GM13977 (cell line): ENCODE data around the gene MKKS.

Source experiments
- DNase-seq: peaks from one replicate; pipeline ENCODE4 v3.0.0; 2012; ENCODE audit warnings: low spot score
- CTCF ChIP-seq: IDR thresholded peaks from 2 replicates; pipeline ENCODE4 v1.5.1; 2012; ENCODE audit warnings: mild to moderate bottlenecking, control low read depth; ENCODE audit not compliant: insufficient read depth; ENCODE audit errors: extremely low read depth, missing control alignments
- in situ Hi-C: fragments of 300-500 bp; cut with MboI; formaldehyde crosslinking; loops from one replicate; pipeline ENCODE4 v1.12.0; 2022; ENCODE audit warnings: low sequenced_read_pairs, low pct_unique_long_range_greater_than_20kb, mixed read lengths, inconsistent platforms; ENCODE audit not compliant: unreplicated experiment

MKKS gene

GRCh38 chr20:10462516-10462915 lies 28.5 kb upstream of the MKKS start:
- DNase-seq, result no peak
- TF ChIP-seq CTCF, result no peak
- in situ Hi-C loops, result no loop called here

- no peak for TF ChIP-seq CTCF
- no peak for DNase-seq
- in situ Hi-C loops, result no loop called here
Measured at GRCh38 chr20:10461495-10461894, 27.5 kb upstream of the MKKS start.

- TF ChIP-seq CTCF, result no peak
- in situ Hi-C loops, result no loop called here
- no peak for DNase-seq
Measured at GRCh38 chr20:10454151-10454750, 20.2 kb upstream of the MKKS start.

GRCh38 chr20:10453241-10453640 lies 19.2 kb upstream of the MKKS start:
- DNase-seq, result no peak
- in situ Hi-C loops, result no loop called here
- TF ChIP-seq CTCF, result no peak

GRCh38 chr20:10449270-10449669 lies 15.2 kb upstream of the MKKS start:
- in situ Hi-C loops, result loop anchor here (25.0 kb wide), 1 partner anchor 837 kb away; no protein-coding TSS in a partner anchor
- TF ChIP-seq CTCF, result no peak
- no peak for DNase-seq

GRCh38 chr20:10448270-10449156 lies 14.5 kb upstream of the MKKS start:
- no peak for DNase-seq
- in situ Hi-C loops, result loop anchor here (25.0 kb wide), 1 partner anchor 836 kb away; no protein-coding TSS in a partner anchor
- TF ChIP-seq CTCF, result no peak
